NCI-H128 (cell line): Measurements from ENCODE around the gene VTI1A.
"Not testable (repeated sequence)": the region's sequence is repeated elsewhere in the genome, so short reads cannot be mapped to it uniquely, and the experiment has no call there.

ENCODE experiments used
- DNase-seq: peaks from one replicate; lab custom pipeline; 2025; ENCODE audit not compliant: unreplicated experiment; lab: John Stamatoyannopoulos, UW

Gene VTI1A

GRCh38 chr10:112713411-112713810, 266.4 kb downstream of the VTI1A start:
- DNase-seq = no peak

GRCh38 chr10:112715581-112715980, 268.6 kb downstream of the VTI1A start:
- no peak for DNase-seq

- no peak for DNase-seq
Measured at GRCh38 chr10:112716076-112716475, 269.1 kb downstream of the VTI1A start.

DNA sequence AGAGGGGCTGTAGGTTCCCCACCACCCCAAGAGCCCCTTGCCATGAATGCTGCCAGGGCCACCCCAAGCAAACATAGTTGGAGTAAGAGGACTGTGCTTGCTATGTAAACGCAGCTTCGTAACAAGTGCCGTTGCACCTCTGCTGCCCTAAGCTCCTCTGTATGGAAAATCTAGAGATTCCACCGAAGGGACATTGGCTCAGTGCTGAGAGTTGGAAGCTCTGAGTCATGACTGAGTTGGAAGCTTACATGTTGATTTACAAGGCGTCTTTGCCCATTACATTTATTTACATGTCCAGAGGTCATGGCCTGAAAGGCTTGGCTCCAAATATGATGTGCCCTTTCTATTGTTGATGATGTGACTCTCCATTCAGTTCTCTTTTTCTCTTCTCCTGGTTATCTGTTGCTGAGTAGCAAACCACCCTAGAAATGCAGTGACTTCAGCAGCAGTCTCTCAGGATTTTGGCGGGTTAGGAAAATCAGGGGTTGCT, 270.0 kb downstream of the VTI1A start:
- DNase-seq = no peak

DNA sequence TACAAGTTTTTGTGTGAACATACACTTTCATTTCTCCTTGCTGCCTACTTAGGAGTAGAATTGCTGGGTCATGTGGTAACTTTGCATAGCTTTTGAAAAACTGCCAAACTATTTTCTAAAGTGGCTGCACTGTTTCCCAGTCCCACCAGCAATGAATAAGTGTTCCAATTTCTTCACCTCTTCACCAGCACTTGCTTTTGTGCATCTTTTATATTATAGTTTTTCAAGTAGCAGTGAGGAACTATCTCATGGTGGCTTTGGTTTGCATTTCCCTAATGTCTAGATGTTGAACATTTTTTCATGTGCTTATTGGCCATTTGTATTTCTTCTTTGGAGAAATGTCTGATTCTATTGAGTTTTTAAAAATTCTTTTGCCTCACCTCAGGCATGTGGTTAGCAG, 273.2 kb downstream of the VTI1A start:
- DNase-seq = no peak

- DNase-seq = no peak
Measured at GRCh38 chr10:112721080-112721698, 274.2 kb downstream of the VTI1A start.

- no peak for DNase-seq
Measured at GRCh38 chr10:112722758-112723157, 275.7 kb downstream of the VTI1A start.

DNA sequence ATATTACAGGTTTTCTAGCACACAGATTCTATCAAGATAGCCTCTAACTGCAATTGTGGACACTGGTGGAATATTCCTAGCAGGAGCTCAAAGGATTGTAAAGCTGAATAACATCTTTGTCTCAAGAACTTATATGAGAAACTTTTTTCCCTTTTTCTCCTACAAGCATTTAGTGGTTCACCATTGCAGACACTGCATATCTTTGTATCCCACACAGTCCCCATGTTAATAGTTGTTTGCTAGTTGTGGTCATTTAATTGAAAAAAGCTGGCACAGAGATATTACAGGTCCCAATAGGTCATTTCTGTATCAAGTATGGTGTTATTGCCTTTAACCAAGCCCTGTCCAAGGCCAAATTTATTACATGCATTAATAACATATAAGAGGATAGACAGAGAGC, 276.9 kb downstream of the VTI1A start:
- no peak for DNase-seq

DNA sequence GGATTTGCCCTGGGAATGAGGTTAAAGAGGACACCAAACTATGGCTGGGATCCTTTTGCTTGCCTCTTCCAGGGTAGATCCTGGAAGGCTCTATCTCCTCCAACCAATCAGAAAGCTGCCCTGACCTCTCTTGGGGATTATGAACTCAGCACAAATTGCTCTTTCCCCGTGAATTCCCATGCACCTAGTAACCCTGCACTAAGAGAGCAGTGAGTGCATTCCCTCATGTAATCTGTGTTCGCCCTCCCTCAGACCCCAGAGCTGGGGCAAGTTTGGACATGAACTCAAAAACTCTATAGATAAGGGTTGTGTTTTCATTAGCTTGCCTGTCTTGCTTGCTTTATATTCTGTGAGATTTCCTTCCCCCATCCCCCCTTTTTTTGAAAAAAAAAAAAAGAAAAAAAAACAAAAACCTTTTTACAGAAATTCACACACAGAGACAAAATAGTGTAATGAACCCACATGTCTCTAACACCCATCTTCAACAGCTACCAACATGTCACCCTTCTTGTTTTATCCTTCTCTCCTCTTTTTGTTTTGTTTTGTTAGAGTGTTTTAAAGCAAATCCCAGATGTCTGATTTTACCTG, 277.5 kb downstream of the VTI1A start:
- DNase-seq = no peak

DNA sequence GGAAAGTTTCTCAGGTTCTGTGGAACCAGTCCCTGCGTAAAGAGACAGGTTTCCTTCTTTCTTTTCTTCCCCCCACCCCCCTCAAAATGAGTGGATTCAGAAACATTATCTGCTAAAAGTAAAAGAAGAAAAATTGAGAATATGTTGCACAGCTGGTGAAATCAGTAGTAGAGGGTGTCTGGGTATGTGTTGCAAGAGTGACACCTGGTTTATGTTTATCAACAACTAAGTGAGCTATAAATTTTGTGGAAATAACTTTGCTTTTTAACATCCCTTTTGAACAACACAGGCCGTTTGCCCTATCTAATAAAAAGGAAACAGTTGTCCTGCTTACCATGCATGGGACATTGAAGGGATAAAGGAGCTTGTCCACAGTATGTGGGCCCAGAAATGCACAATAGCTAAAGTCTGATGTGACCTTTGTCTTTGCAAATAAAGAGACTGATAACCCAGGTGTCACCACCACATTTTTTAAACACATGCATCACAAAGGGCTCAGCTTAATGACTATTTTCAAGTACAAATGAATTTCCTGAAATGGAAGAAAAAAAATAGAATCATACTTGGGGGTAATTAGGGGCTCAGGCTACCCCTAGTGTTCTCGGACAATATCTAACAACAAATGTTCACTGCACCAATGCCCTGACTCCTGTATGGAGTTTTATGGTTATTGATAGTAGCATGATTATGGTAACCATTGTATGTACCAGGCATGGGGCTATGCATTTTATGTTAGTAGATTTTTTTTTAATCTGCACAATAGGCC, 281.3 kb downstream of the VTI1A start:
- no peak for DNase-seq

GRCh38 chr10:112728997-112729396, 282.0 kb downstream of the VTI1A start:
- no peak for DNase-seq

- DNase-seq = not testable (repeated sequence)
Measured at GRCh38 chr10:112731450-112731849, 284.4 kb downstream of the VTI1A start.

DNA sequence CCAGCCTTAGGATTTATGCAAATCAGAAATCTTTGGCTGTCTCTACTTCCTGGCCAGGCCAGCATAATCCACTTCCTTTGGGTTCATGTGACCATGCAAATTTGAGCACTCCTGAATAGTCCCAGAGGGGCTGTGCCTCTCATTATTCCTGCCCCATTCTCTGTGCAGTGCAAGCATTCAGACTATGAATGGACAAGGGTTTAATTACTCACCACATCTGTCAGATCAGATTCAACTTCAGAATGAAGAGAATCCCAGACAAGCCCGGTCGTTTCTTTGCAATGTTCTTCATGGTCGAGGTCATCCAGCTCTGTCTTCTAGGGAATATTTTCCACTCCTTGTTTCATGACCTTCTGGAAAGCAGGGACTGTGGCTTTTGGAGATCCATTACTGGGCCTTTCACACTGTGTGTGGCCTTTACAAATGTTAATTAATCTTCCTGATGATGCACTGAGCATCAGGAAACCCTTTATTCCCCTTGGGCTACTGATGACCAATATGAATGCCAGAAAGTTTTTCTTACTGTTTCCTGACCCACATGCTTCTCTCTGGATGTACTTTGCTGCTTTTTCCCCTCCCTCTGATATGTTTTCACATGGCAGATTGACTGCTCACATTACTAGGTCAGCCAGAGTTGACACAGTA, 285.4 kb downstream of the VTI1A start:
- DNase-seq = no peak

GRCh38 chr10:112735041-112735695, 288.2 kb downstream of the VTI1A start:
- DNase-seq = no peak

- DNase-seq = no peak
Measured at GRCh38 chr10:112738606-112739591, 291.9 kb downstream of the VTI1A start.

DNA sequence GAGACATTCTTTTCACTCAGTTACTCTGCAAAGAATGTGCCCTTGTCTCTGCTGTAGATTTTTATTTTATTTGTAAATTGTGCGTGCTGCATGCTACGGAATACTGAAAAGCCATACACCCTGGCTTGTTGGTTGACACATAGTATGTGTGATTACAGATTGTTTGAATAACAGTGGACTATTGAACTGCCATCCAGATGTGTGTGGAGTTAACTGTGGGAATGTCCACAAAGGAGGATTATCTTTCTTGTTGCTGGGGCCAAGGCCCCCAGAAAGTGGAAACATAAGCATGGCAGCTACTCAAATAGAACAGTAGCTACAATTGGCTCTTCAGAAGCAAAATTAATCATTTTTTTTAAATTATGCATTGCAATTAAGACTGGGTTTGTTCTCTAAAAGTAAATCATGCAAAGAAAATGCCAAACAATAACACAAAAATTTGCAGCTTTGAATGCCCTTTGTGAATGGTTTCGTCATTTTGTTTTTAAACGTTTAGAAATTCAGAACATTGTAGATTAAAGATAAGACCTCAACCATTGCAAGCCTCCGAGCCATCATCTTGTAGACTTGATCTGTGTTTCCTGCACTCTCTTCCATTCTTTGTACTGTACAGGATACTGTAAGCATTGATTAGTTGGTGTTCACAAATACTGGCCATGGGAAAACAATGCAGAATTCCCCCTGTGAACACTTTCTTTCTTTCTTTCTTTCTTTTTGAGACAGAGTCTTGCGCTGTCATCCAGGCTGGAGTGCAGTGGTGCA, 292.8 kb downstream of the VTI1A start:
- no peak for DNase-seq

GRCh38 chr10:112741830-112742402, 294.9 kb downstream of the VTI1A start:
- DNase-seq = no peak

DNA sequence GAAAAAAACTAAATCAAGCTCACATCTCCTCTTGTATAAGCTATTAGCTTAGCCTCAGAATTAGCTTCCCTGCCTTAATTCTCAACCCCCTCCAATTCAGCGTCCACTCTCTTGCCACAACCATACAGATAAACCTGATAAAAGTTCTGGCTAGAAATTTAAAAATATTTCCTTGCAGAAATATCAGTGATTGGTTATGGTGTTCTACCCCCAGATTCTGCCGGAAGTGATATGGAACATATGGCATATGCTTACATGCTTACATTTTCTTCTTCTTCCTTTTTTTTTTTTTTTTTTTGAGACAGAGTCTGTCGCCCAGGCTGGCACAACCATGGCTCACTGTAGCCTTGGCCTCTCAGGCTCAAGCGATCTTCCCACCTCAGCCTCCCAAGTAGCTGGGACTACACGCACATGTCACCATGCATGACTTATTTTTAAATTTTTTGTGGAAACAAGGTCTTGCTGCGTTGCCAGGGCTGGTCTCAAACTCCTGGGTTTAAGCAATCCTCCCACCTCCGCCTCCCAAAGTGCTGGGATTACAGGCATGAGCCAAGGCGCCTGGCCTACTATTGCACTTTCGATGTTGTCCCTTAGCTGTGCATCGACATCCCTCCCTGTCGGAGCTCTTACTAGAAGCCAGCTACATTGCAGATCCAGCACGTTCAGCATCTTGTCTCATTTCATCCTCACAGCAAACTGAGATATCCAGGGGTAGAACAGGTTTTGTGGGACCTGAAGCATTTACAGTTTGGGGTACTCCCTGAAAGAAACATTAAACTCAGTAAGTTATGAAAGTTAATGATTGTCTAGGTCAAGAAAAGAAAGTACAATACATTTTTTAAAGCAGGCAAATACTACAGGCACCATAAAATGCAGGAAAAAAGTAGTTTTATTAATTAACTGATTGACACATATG, 297.4 kb downstream of the VTI1A start:
- no peak for DNase-seq
